Endothelial cell of umbilical vein (primary cell): ENCODE results near the gene SLC39A11. TPM values are rescaled to one million over a fixed set of nuclear protein-coding genes. Genes with fewer than 3 reads are reported as not detected.

Experiments
- BruUV-seq: library from RNA; stranded (reverse); fragments of 400-500 nt; replicated peaks from 2 replicates; lab custom pipeline; 2021; lab: Mats Ljungman, UMichigan
- CTCF ChIA-PET: fragments of 300-600, 350-600 bp; sonication (Branson Sonifier 250); formaldehyde crosslinking; loops from one replicate; lab custom pipeline; 2021; ENCODE audit warnings: antibody characterized with exemption, inconsistent platforms; lab: Charles Lee
- POLR2A ChIA-PET: fragments of 300-600, 350-600 bp; sonication (Branson Sonifier 250); formaldehyde crosslinking; loops from one replicate; lab custom pipeline; 2021; ENCODE audit warnings: antibody characterized with exemption, inconsistent platforms; lab: Charles Lee
- DNase-seq: peaks from one replicate; pipeline ENCODE4 v3.0.0-alpha.2; 2011; ENCODE audit warnings: low read depth, low spot score
- FAIRE-seq: peaks from 2 replicates; lab custom pipeline; 2011; peaks lifted over from hg19 to GRCh38; lab: Jason Lieb, UNC
- H2AFZ ChIP-seq: 2 replicates; pipeline ENCODE4 v1.6.0; 2012; ENCODE audit warnings: low read depth, low read length, control low read depth, inconsistent platforms
- H3K27ac ChIP-seq: 2 replicates; pipeline ENCODE4 v1.5.1; 2011; ENCODE audit warnings: low read depth, mild to moderate bottlenecking, control low read depth, low read length, moderate library complexity; ENCODE audit not compliant: insufficient read depth
- H3K27me3 ChIP-seq, 2 experiments: 2 replicates each; pipeline versions ENCODE4 v1.6.0 to v1.6.1; 2011; ENCODE audit warnings: low read length in 2 of 2, mixed read lengths in 1 of 2; ENCODE audit not compliant: control insufficient read depth in 2 of 2, insufficient read depth in 2 of 2
- H3K36me3 ChIP-seq, 2 experiments: 2 replicates in 1 of 2; 3 replicates in 1 of 2; pipeline ENCODE4 v1.5.1; 2011; ENCODE audit warnings: low read length in 2 of 2, mild to moderate bottlenecking in 1 of 2, moderate library complexity in 1 of 2; ENCODE audit not compliant: control insufficient read depth in 2 of 2, insufficient read depth in 2 of 2; ENCODE audit errors: extremely low read depth in 1 of 2
- H3K4me1 ChIP-seq: 3 replicates; pipeline ENCODE4 v1.5.1; 2011; ENCODE audit warnings: mild to moderate bottlenecking, low read length; ENCODE audit not compliant: control insufficient read depth, insufficient read depth; ENCODE audit errors: extremely low read depth
- H3K4me2 ChIP-seq: 2 replicates; pipeline ENCODE4 v1.6.1; 2011; ENCODE audit warnings: low read length, control low read depth, mixed read lengths; ENCODE audit not compliant: insufficient read depth
- H3K4me3 ChIP-seq, 3 experiments: fragments of 200-600 bp in 1 of 3; sonication (generic), shearing (Covaris generic) in 1 of 3; replicated peaks in 1 of 3; 2 replicates each; pipeline ENCODE4 v1.5.1; 2011 to 2016; ENCODE audit warnings: control low read depth in 3 of 3, low read length in 3 of 3, mild to moderate bottlenecking in 2 of 3, inconsistent platforms in 1 of 3, low read depth in 1 of 3, moderate library complexity in 1 of 3; ENCODE audit not compliant: insufficient read depth in 1 of 3
- H3K79me2 ChIP-seq: 2 replicates; pipeline ENCODE4 v1.6.0; 2012; ENCODE audit warnings: low read length, inconsistent platforms; ENCODE audit not compliant: control insufficient read depth, insufficient read depth
- H3K9ac ChIP-seq: replicated peaks from 2 replicates; pipeline ENCODE3; 2011; ENCODE audit warnings: low read length, control low read depth; ENCODE audit not compliant: insufficient read depth; ENCODE audit errors: extremely low read depth
- H3K9me1 ChIP-seq: replicated peaks from 3 replicates; pipeline ENCODE4 v1.6.0; 2011; ENCODE audit warnings: mild to moderate bottlenecking, low read length; ENCODE audit not compliant: control insufficient read depth, insufficient read depth; ENCODE audit errors: extremely low read depth
- H3K9me3 ChIP-seq: replicated peaks from 2 replicates; pipeline ENCODE4 v1.5.1; 2012; ENCODE audit warnings: low read length, inconsistent platforms; ENCODE audit not compliant: control insufficient read depth, insufficient read depth
- H4K20me1 ChIP-seq: replicated peaks from 2 replicates; pipeline ENCODE3; 2011; ENCODE audit warnings: mild to moderate bottlenecking, low read length; ENCODE audit not compliant: control insufficient read depth, insufficient read depth; ENCODE audit errors: extremely low read depth
- CTCF ChIP-seq, 2 donors: IDR thresholded peaks; 1 replicate in 1 of 2; 2 replicates in 1 of 2; pipeline ENCODE4 v1.5.1; 2011; ENCODE audit warnings: low read length in 2 of 2, mild to moderate bottlenecking in 2 of 2, moderate library complexity in 2 of 2, control low read depth in 1 of 2, inconsistent platforms in 1 of 2, low read depth in 1 of 2; ENCODE audit not compliant: insufficient read depth in 1 of 2; ENCODE audit errors: extremely low read depth in 1 of 2
- EZH2 ChIP-seq: IDR thresholded peaks from 2 replicates; pipeline ENCODE4 v1.6.1; 2012; ENCODE audit warnings: borderline replicate concordance, low read depth, mild to moderate bottlenecking, moderate library complexity, low read length, inconsistent platforms; ENCODE audit not compliant: severe bottlenecking
- FOS ChIP-seq: IDR thresholded peaks from 2 replicates; pipeline ENCODE4 v1.6.1; 2011; ENCODE audit warnings: mild to moderate bottlenecking, low read length, moderate library complexity, borderline replicate concordance; ENCODE audit not compliant: insufficient read depth
- GATA2 ChIP-seq: IDR thresholded peaks from 2 replicates; pipeline ENCODE4 v1.7.0; 2011; ENCODE audit warnings: low read depth, mild to moderate bottlenecking, moderate library complexity, mixed read lengths, low read length; ENCODE audit not compliant: insufficient read length, insufficient read depth
- JUN ChIP-seq: IDR thresholded peaks from 2 replicates; pipeline ENCODE4 v1.6.1; 2011; ENCODE audit warnings: borderline replicate concordance, low read depth; ENCODE audit not compliant: insufficient read length, insufficient read depth
- MAX ChIP-seq: IDR thresholded peaks from 2 replicates; pipeline ENCODE4 v1.6.1; 2011; ENCODE audit not compliant: insufficient read depth, insufficient read length
- MYC ChIP-seq: IDR thresholded peaks from one replicate; pipeline ENCODE4 v1.6.1; 2011; ENCODE audit warnings: mild to moderate bottlenecking, low read depth, low read length
- POLR2A ChIP-seq: IDR thresholded peaks from 2 replicates; pipeline ENCODE4 v1.6.1; 2012; ENCODE audit warnings: low read depth, mild to moderate bottlenecking, control low read depth, low read length
- POLR2AphosphoS5 ChIP-seq: IDR thresholded peaks from 2 replicates; pipeline ENCODE4 v1.6.1; 2012; ENCODE audit warnings: low read depth, mild to moderate bottlenecking, control low read depth, low read length, moderate library complexity; ENCODE audit not compliant: insufficient read depth
- dilution Hi-C: fragments of 300-500 bp; cut with MboI; formaldehyde crosslinking; loops from one replicate; pipeline ENCODE4 v1.15.0; 2019; ENCODE audit warnings: low sequenced_read_pairs; ENCODE audit not compliant: extremely low pct_ligation_motif_present
- intact Hi-C: fragments of 100-400 bp; cut with micrococcal nuclease; formaldehyde crosslinking; loops from one replicate; pipeline ENCODE4 v1.10.0; 2022
- polyA plus RNA-seq, 4 experiments: library from polyadenylated mRNA; depleted of rRNA in 3 of 4; stranded (reverse) in 3 of 4; unstranded in 1 of 4; fragments of >200 nt; gene quantifications; 2 replicates each; pipeline versions ENCODE4 v1.2.1 to v1.2.3, GENCODE V29; 2011 to 2012; ENCODE audit warnings: missing spikeins in 1 of 4
- total RNA-seq: library from RNA; stranded (reverse); gene quantifications from 2 replicates; pipeline ENCODE4 v1.2.3, GENCODE V29; 2021

The SLC39A11 gene
- total and polyA plus RNA-seq, 2 donors (not counting 3 experiments of a cell fraction or from before 2014, with no cell fraction given), result 8.1 to 11.9 TPM

- dilution Hi-C loops, result no loop called here
- Histone ChIP-seq H2AFZ (no peak overlapping the region), H3K4me3 (no peak overlapping the region), H3K27me3 (no peaks in the 10 kb centered on the region), H3K9me3 (no peaks in the 10 kb centered on the region), H3K36me3 (no peaks in the 10 kb centered on the region), H3K9ac (no peak overlapping the region), H3K4me1 (no peaks in the 10 kb centered on the region), H3K79me2 (no peaks in the 10 kb centered on the region), H3K9me1 (no peaks in the 10 kb centered on the region), H4K20me1 (no peaks in the 10 kb centered on the region), H3K27ac (no peak overlapping the region), H3K4me2 (no peak overlapping the region)
- no TSS peak for BruUV-seq
- ChIA-PET CTCF (no interaction called here), POLR2A (no interaction called here)
- no peak for FAIRE-seq
- DNase-seq, result no peak
- intact Hi-C loops, result no loop called here
- TF ChIP-seq MAX (no peak), CTCF (IDR thresholded peaks at IDR 0.05; ENCODE audit: extremely low read depth in 1 of 2, insufficient read depth in 1 of 2, low read depth in 1 of 2, low read length in 2 of 2) (no peak), POLR2AphosphoS5 (no peak), FOS (no peak), EZH2 (no peak), JUN (no peak), POLR2A (no peak), GATA2 (no peak), MYC (no peak)
Measured at GRCh38 chr17:72928454-72929136, 163.9 kb downstream of the SLC39A11 start.
